B cell (primary cell): ENCODE data around the gene LASP1. TPM values are rescaled to one million over a fixed set of nuclear protein-coding genes. Genes with fewer than 3 reads are reported as not detected.

Experiments used
- ATAC-seq: fragments of 200-7000 bp; cut with Tn5 transposase; one replicate; pipeline ENCODE4 v1.10.0; 2021; ENCODE audit warnings: low read depth, mild to moderate bottlenecking, moderate number of reproducible peaks, moderate library complexity
- CTCF ChIA-PET: fragments of 350-600 bp; sonication (Branson Sonifier 250); formaldehyde crosslinking; loops from one replicate; lab custom pipeline; 2021; ENCODE audit warnings: antibody characterized with exemption, inconsistent platforms; lab: Charles Lee
- POLR2A ChIA-PET: fragments of 350-600 bp; sonication (Branson Sonifier 250); formaldehyde crosslinking; loops from one replicate; lab custom pipeline; 2021; ENCODE audit warnings: antibody characterized with exemption; lab: Charles Lee
- DNase-seq: peaks from one replicate; pipeline ENCODE4 v3.0.0; 2013
- H2AFZ ChIP-seq: 2 replicates; pipeline ENCODE4 v1.6.1; 2012; ENCODE audit warnings: mild to moderate bottlenecking, low read depth, low read length; ENCODE audit not compliant: insufficient read depth, poor library complexity, severe bottlenecking
- H3K27ac ChIP-seq, 2 donors: 1 replicate in 1 of 2; 2 replicates in 1 of 2; pipeline ENCODE4 v1.5.1; 2012 to 2013; ENCODE audit warnings: low read length in 2 of 2, mild to moderate bottlenecking in 2 of 2, moderate library complexity in 1 of 2
- H3K27me3 ChIP-seq, 4 experiments: fragments of 200-600 bp in 1 of 4; sonication (generic) in 1 of 4; replicated peaks in 1 of 4; 1 replicate in 2 of 4; 2 replicates in 2 of 4; pipeline versions ENCODE4 v1.6.1 to v1.7.0; 2013 to 2016; ENCODE audit warnings: low read length in 3 of 4, mild to moderate bottlenecking in 2 of 4, mixed read lengths in 1 of 4, moderate library complexity in 1 of 4; ENCODE audit not compliant: insufficient read depth in 4 of 4, control insufficient read depth in 3 of 4; ENCODE audit errors: control extremely low read depth in 1 of 4
- H3K36me3 ChIP-seq, 2 experiments: replicated peaks in 1 of 2; 1 replicate in 1 of 2; 2 replicates in 1 of 2; pipeline versions ENCODE4 v1.6.1 to v1.7.1; 2013; ENCODE audit warnings: low read length in 1 of 2; ENCODE audit not compliant: insufficient read depth in 2 of 2, control insufficient read depth in 1 of 2; ENCODE audit errors: control extremely low read depth in 1 of 2, extremely low read depth in 1 of 2
- H3K4me1 ChIP-seq, 2 donors: fragments of 200-600 bp in 1 of 2; sonication (generic) in 1 of 2; 1 replicate in 1 of 2; 2 replicates in 1 of 2; pipeline versions ENCODE4 v1.5.1 to v1.6.1; 2013 to 2017; ENCODE audit warnings: low read length in 2 of 2; ENCODE audit not compliant: control insufficient read depth in 2 of 2, insufficient read depth in 2 of 2
- H3K4me2 ChIP-seq: replicated peaks from 2 replicates; pipeline ENCODE3; 2012; ENCODE audit warnings: mild to moderate bottlenecking, low read depth, low read length; ENCODE audit not compliant: poor library complexity, severe bottlenecking
- H3K4me3 ChIP-seq, 5 experiments: fragments of 200-600 bp in 1 of 5; sonication (generic) in 1 of 5; 1 replicate in 3 of 5; 2 replicates in 2 of 5; pipeline versions ENCODE4 v1.5.1 to v1.7.0; 2011 to 2016; ENCODE audit warnings: low read length in 4 of 5, mild to moderate bottlenecking in 4 of 5, low read depth in 2 of 5, control low read depth in 1 of 5, moderate library complexity in 1 of 5; ENCODE audit not compliant: insufficient read depth in 1 of 5; ENCODE audit errors: control extremely low read depth in 1 of 5, extremely low read depth in 1 of 5
- H3K79me2 ChIP-seq: fragments of 200-600 bp; sonication (generic); one replicate; pipeline ENCODE4 v1.6.0; 2016; ENCODE audit warnings: low read length; ENCODE audit not compliant: control insufficient read depth, insufficient read depth
- H3K9ac ChIP-seq: fragments of 200-600 bp; sonication (generic); 2 replicates; pipeline ENCODE4 v1.6.1; 2017; ENCODE audit warnings: mild to moderate bottlenecking, low read length, moderate library complexity
- H3K9me3 ChIP-seq, 3 donors: one replicate each; pipeline versions ENCODE4 v1.6.1 to v1.7.1; 2013; ENCODE audit warnings: low read length in 2 of 3; ENCODE audit not compliant: control insufficient read depth in 2 of 3, insufficient read depth in 1 of 3; ENCODE audit errors: control extremely low read depth in 1 of 3
- H4K20me1 ChIP-seq: 2 replicates; pipeline ENCODE4 v1.6.0; 2012; ENCODE audit warnings: mild to moderate bottlenecking, low read length; ENCODE audit not compliant: insufficient read depth, control insufficient read depth, poor library complexity, severe bottlenecking
- H3K27ac Mint-ChIP-seq: one replicate; pipeline ENCODE4 v1.8.0; 2021; ENCODE audit warnings: mixed read lengths
- H3K27me3 Mint-ChIP-seq: one replicate; pipeline ENCODE4 v1.8.0; 2021; ENCODE audit warnings: mixed read lengths
- H3K4me1 Mint-ChIP-seq: one replicate; pipeline ENCODE4 v1.8.0; 2021; ENCODE audit warnings: mixed read lengths
- H3K4me3 Mint-ChIP-seq: one replicate; pipeline ENCODE4 v1.8.0; 2021; ENCODE audit warnings: mixed read lengths
- H3K9me3 Mint-ChIP-seq: one replicate; pipeline ENCODE4 v1.8.0; 2022; ENCODE audit warnings: mixed read lengths; ENCODE audit not compliant: insufficient read depth
- CTCF ChIP-seq: fragments of 200-600 bp; IDR thresholded peaks from one replicate; pipeline ENCODE4 v1.8.0; 2022; ENCODE audit warnings: antibody characterized with exemption, mild to moderate bottlenecking
- EZH2 ChIP-seq: IDR thresholded peaks from 2 replicates; pipeline ENCODE4 v1.6.1; 2012; ENCODE audit warnings: borderline replicate concordance, low read depth, mild to moderate bottlenecking, moderate library complexity, low read length; ENCODE audit not compliant: insufficient read depth, poor library complexity, severe bottlenecking
- WGBS: methylation state at CpG from one replicate; pipeline ENCODE4 v1.1.5; 2013; ENCODE audit warnings: missing lambda C conversion rate; ENCODE audit not compliant: insufficient coverage; 5-methylcytosine and 5-hydroxymethylcytosine counted together
- intact Hi-C: fragments of 100-400 bp; cut with micrococcal nuclease; formaldehyde crosslinking; loops from one replicate; pipeline ENCODE4 v1.10.0; 2022
- polyA plus RNA-seq: library from polyadenylated mRNA; depleted of rRNA; stranded (reverse); fragments of >200 nt; gene quantifications from 2 replicates; pipeline ENCODE4 v1.2.3, GENCODE V29; 2012
- total RNA-seq, 2 donors: library from RNA; stranded (reverse); fragments of 120-200 nt in 1 of 2; gene quantifications; 1 replicate in 1 of 2; 2 replicates in 1 of 2; pipeline versions ENCODE4 v1.2.3 to v1.2.4, GENCODE V29; 2013 to 2022

LASP1 gene
- total and polyA plus RNA-seq, 2 donors (not counting 1 experiment from before 2014, with no cell fraction given): 51.6 to 125 TPM

GRCh38 chr17:38922538-38923297, 52.9 kb downstream of the LASP1 start:
- intact Hi-C loops: no loop called here

More at GRCh38 chr17:38922538-38923297, 52.9 kb downstream of the LASP1 start:
- Histone ChIP-seq H4K20me1 (peaks cover 14% of the 10 kb centered on the region), H3K9me3 (no peaks in the 10 kb centered on the region), H3K27me3 (no peaks in the 10 kb centered on the region), H2AFZ (no peak overlapping the region), H3K4me3 (no peak overlapping the region), H3K9ac (no peak overlapping the region), H3K4me1 (peaks cover 0 to 3% of the 10 kb centered on the region in 2 donors), H3K79me2 (no peaks in the 10 kb centered on the region), H3K4me2 (no peak overlapping the region), H3K27ac (no peak overlapping the region), H3K36me3 (peaks cover 0 to 29% of the 10 kb centered on the region in 2 experiments)
- H3K4me1 Mint-ChIP-seq: peaks cover 22% of the 10 kb centered on the region
- no peaks in the 10 kb centered on the region for H3K27me3 Mint-ChIP-seq
- 98% methylated on average over 3 of the region's 6 CpGs for WGBS
- no peak for DNase-seq
- ChIA-PET POLR2A (interaction anchor here (1.4 to 4.5 kb wide), 2 partner anchors 24 to 52 kb away, joined by 3 to 20 read pairs; partner anchors contain the start of gene LASP1), CTCF (interaction anchor here (0.8 to 2.6 kb wide), 8 partner anchors 16 to 252 kb away, joined by 3 to 15 read pairs (median 4); partner anchors contain the start of gene LASP1)
- no peaks in the 10 kb centered on the region for H3K9me3 Mint-ChIP-seq
- TF ChIP-seq CTCF (no peak), EZH2 (no peak)
- no peak overlapping the region for H3K27ac Mint-ChIP-seq
- no peak overlapping the region for H3K4me3 Mint-ChIP-seq
- ATAC-seq: no peak
